Ishikawa (cell line): Measurements from ENCODE around the gene AGO1.

Experiments
- CEBPB ChIP-seq: IDR thresholded peaks from 2 replicates; pipeline ENCODE4 v1.6.1; 2012
- FOXM1 ChIP-seq: IDR thresholded peaks from 2 replicates; pipeline ENCODE4 v1.6.1; 2012; ENCODE audit warnings: low read depth, borderline replicate concordance
- TAF1 ChIP-seq: IDR thresholded peaks from 2 replicates; pipeline ENCODE4 v1.6.1; 2012; ENCODE audit warnings: low read depth, mild to moderate bottlenecking
- TF ChIP-seq, protein P1 (sequence below): IDR thresholded peaks from 2 replicates; pipeline ENCODE4 v1.6.1; 2012; ENCODE audit warnings: low read depth, mild to moderate bottlenecking

DNA sequence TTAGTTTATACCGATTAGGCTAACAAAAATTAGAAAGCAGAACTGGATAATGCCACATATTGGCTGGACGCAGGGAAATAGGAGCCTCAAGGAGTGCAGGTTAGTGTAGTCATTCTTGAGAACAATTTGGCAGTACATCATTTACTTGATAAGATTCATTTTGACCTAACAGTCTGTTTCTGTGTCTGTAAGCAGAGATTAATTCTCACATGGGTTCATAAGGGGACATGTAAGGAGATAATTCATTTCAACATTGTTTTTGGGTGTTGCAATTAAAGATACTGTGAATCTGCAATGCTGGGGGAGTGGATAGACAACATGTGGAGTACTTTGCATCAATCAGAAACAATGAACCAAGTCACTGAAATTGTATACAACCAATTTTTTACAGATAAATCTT is 79.9 kb downstream of the AGO1 start:
- TF ChIP-seq, protein P1, sequence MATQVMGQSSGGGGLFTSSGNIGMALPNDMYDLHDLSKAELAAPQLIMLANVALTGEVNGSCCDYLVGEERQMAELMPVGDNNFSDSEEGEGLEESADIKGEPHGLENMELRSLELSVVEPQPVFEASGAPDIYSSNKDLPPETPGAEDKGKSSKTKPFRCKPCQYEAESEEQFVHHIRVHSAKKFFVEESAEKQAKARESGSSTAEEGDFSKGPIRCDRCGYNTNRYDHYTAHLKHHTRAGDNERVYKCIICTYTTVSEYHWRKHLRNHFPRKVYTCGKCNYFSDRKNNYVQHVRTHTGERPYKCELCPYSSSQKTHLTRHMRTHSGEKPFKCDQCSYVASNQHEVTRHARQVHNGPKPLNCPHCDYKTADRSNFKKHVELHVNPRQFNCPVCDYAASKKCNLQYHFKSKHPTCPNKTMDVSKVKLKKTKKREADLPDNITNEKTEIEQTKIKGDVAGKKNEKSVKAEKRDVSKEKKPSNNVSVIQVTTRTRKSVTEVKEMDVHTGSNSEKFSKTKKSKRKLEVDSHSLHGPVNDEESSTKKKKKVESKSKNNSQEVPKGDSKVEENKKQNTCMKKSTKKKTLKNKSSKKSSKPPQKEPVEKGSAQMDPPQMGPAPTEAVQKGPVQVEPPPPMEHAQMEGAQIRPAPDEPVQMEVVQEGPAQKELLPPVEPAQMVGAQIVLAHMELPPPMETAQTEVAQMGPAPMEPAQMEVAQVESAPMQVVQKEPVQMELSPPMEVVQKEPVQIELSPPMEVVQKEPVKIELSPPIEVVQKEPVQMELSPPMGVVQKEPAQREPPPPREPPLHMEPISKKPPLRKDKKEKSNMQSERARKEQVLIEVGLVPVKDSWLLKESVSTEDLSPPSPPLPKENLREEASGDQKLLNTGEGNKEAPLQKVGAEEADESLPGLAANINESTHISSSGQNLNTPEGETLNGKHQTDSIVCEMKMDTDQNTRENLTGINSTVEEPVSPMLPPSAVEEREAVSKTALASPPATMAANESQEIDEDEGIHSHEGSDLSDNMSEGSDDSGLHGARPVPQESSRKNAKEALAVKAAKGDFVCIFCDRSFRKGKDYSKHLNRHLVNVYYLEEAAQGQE = no peak
- no peak for TF ChIP-seq CEBPB
- TF ChIP-seq TAF1 = no peak
- TF ChIP-seq FOXM1 = no peak
